ENCODE measurements around the gene GJB2.

DNA sequence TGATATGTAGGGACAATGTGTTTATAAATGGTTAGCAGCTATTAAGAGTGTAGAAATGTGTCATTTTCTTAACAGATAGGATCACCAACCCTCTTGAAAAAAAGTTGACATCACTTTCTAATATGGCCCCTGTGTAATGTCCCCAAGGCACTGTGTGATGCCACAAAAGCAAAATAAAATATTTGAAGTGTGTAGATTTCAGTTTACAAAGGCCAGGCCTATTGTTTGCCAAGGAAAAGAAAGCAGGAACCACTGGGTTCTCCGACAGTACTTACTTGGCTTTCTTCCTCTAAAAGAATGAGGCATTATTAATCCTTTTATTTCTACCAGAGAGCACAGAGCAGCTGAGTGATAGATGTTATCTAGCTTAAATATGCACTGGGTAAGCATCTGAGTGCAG lies 21.4 kb downstream of the GJB2 start:
- TF ChIP-seq, protein P1, sequence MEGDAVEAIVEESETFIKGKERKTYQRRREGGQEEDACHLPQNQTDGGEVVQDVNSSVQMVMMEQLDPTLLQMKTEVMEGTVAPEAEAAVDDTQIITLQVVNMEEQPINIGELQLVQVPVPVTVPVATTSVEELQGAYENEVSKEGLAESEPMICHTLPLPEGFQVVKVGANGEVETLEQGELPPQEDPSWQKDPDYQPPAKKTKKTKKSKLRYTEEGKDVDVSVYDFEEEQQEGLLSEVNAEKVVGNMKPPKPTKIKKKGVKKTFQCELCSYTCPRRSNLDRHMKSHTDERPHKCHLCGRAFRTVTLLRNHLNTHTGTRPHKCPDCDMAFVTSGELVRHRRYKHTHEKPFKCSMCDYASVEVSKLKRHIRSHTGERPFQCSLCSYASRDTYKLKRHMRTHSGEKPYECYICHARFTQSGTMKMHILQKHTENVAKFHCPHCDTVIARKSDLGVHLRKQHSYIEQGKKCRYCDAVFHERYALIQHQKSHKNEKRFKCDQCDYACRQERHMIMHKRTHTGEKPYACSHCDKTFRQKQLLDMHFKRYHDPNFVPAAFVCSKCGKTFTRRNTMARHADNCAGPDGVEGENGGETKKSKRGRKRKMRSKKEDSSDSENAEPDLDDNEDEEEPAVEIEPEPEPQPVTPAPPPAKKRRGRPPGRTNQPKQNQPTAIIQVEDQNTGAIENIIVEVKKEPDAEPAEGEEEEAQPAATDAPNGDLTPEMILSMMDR (IDR thresholded peaks at IDR 0.05; ENCODE audit: control extremely low read depth in 1 of 3, insufficient read depth in 1 of 3, low read depth in 1 of 3, low read length in 3 of 3): no peak
- no peak for TF ChIP-seq EGR1 (IDR thresholded peaks at IDR 0.05; ENCODE audit: borderline replicate concordance, low read depth, low read length)
- no peak for TF ChIP-seq RAD21 (IDR thresholded peaks at IDR 0.05 in 1 of 2, conservative IDR thresholded peaks at IDR 0.05 in 1 of 2; ENCODE audit: low read depth in 2 of 2, low read length in 2 of 2)
- TF ChIP-seq, protein P2, sequence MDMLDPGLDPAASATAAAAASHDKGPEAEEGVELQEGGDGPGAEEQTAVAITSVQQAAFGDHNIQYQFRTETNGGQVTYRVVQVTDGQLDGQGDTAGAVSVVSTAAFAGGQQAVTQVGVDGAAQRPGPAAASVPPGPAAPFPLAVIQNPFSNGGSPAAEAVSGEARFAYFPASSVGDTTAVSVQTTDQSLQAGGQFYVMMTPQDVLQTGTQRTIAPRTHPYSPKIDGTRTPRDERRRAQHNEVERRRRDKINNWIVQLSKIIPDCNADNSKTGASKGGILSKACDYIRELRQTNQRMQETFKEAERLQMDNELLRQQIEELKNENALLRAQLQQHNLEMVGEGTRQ (IDR thresholded peaks at IDR 0.05; ENCODE audit: low read length): no peak
- no peak for TF ChIP-seq SP4 (IDR thresholded peaks at IDR 0.05; ENCODE audit: low read length)
- TF ChIP-seq CTBP2 (IDR thresholded peaks at IDR 0.05; ENCODE audit: borderline replicate concordance, insufficient read depth, insufficient read length, low read length): no peak
- no peak for TF ChIP-seq CHD1 (IDR thresholded peaks at IDR 0.05; ENCODE audit: low read depth, low read length)
